HG02623 (cell line): ENCODE data around the gene TTC27.

Experiments used
- ATAC-seq: cut with Tn5 transposase; IDR thresholded peaks from one replicate; pipeline ENCODE4 v1.9.1; 2021; ENCODE audit warnings: moderate library complexity; ENCODE audit not compliant: unreplicated experiment

TTC27 gene

GRCh38 chr2:32804205-32804604, 176.4 kb downstream of the TTC27 start:
- ATAC-seq, result no peak

- no peak for ATAC-seq
Observed at GRCh38 chr2:32805104-32806095, 177.6 kb downstream of the TTC27 start.

- ATAC-seq, result no peak
Observed at GRCh38 chr2:32806857-32807256, 179.0 kb downstream of the TTC27 start.

GRCh38 chr2:32807662-32808061, 179.8 kb downstream of the TTC27 start:
- ATAC-seq, result no peak

GRCh38 chr2:32810909-32811495, 183.2 kb downstream of the TTC27 start:
- ATAC-seq, result no peak

GRCh38 chr2:32811696-32812095, 183.8 kb downstream of the TTC27 start:
- no peak for ATAC-seq

GRCh38 chr2:32812316-32812715, 184.5 kb downstream of the TTC27 start:
- ATAC-seq, result no peak

GRCh38 chr2:32820088-32820487, 192.2 kb downstream of the TTC27 start:
- ATAC-seq, result no peak

- no peak for ATAC-seq
Observed at GRCh38 chr2:32820701-32821100, 192.9 kb downstream of the TTC27 start.

- ATAC-seq, result no peak
Observed at GRCh38 chr2:32824070-32824809, 196.4 kb downstream of the TTC27 start.

GRCh38 chr2:32825291-32825712, 197.5 kb downstream of the TTC27 start:
- no peak for ATAC-seq

- ATAC-seq, result no peak
Observed at GRCh38 chr2:32830196-32830595, 202.3 kb downstream of the TTC27 start.

- no peak for ATAC-seq
Observed at GRCh38 chr2:32832821-32833220, 205.0 kb downstream of the TTC27 start.

- no peak for ATAC-seq
Observed at GRCh38 chr2:32833709-32834108, 205.9 kb downstream of the TTC27 start.

GRCh38 chr2:32835148-32835547, 207.3 kb downstream of the TTC27 start:
- no peak for ATAC-seq

- no peak for ATAC-seq
Observed at GRCh38 chr2:32836933-32837332, 209.1 kb downstream of the TTC27 start.

GRCh38 chr2:32838418-32838817, 210.6 kb downstream of the TTC27 start:
- no peak for ATAC-seq

- no peak for ATAC-seq
Observed at GRCh38 chr2:32838949-32839348, 211.1 kb downstream of the TTC27 start.

GRCh38 chr2:32841931-32842898, 214.4 kb downstream of the TTC27 start:
- no peak for ATAC-seq

GRCh38 chr2:32843699-32844098, 215.8 kb downstream of the TTC27 start:
- ATAC-seq, result no peak
